ENCODE measurements around the gene SPOCK3. TPM values are rescaled to one million over a fixed set of nuclear protein-coding genes. Genes with fewer than 3 reads are reported as not detected.

SPOCK3 gene
- total and polyA plus RNA-seq, 2 of the 13 experiments (the other 11 are each of a cell fraction or from before 2014, with no cell fraction given): not detected

DNA sequence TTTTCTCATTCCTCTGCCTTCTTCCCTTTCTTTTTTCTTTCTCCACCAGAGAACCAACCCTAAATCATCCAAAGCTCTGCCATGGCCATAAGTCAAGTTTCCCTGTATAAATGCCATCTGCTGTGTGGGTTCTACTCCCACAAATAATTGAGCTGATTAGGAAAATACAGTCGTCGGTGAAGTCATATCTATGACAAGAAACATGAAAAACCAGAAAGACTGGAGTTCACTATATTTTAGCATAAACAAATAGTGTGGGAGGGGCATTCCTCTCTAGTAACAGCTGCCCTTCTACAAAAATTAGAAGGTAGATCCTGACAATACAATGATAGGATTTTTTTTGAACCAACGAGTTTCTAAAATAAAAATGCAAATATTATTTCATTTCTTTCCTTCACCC lies 48.8 kb downstream of the SPOCK3 start (continued):
- TF ChIP-seq, protein P1, sequence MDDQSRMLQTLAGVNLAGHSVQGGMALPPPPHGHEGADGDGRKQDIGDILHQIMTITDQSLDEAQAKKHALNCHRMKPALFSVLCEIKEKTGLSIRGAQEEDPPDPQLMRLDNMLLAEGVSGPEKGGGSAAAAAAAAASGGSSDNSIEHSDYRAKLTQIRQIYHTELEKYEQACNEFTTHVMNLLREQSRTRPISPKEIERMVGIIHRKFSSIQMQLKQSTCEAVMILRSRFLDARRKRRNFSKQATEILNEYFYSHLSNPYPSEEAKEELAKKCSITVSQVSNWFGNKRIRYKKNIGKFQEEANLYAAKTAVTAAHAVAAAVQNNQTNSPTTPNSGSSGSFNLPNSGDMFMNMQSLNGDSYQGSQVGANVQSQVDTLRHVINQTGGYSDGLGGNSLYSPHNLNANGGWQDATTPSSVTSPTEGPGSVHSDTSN (CRISPR knock-in tag; IDR thresholded peaks at IDR 0.05; ENCODE audit: borderline replicate concordance): no peak

DNA sequence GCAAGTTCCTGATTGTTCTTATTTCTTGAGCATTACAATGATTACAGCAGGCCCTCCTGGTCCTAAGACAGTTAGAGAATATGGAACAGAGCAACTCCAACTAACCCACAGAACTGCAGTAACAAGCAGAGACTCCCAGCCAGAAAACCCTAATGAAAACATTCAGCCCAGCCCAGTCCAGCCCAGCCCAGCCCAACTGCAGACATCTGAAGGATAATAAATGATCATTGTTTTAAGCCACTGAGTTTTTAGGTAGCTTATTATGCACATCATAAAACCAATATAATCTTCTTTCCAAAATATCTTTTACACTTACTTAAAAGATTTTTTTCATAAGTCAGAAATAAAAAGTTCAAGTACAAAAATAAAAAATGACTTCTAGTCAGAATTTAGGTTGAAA lies 51.3 kb downstream of the SPOCK3 start:
- Histone ChIP-seq H3K79me2 (ENCODE audit: insufficient read depth, low read length) (no peaks in the 10 kb centered on the region), H4K20me1 (ENCODE audit: insufficient read depth, low read length) (no peaks in the 10 kb centered on the region), H3K4me1 (ENCODE audit: insufficient read depth, low read length) (peaks cover under 1% of the 10 kb centered on the region; the same call in 1 of the 2 replicates), H3K27ac (ENCODE audit: extremely low read length, insufficient read depth, low read length) (no peak overlapping the region), H2AFZ (ENCODE audit: low read length) (no peak overlapping the region), H3K4me3 (replicated peaks in 1 of 3; ENCODE audit: insufficient read depth in 1 of 3, low read depth in 2 of 3, low read length in 3 of 3) (no peak overlapping the region), H3K4me2 (ENCODE audit: low read depth, low read length) (no peak overlapping the region), H3K9ac (ENCODE audit: insufficient read depth, low read depth, low read length) (no peak overlapping the region), H3K27me3 (ENCODE audit: control insufficient read depth in 1 of 2, insufficient read depth in 2 of 2, low read length in 2 of 2) (no peaks in the 10 kb centered on the region), H3K36me3 (replicated peaks in 1 of 2; ENCODE audit: control insufficient read depth in 1 of 2, insufficient read depth in 2 of 2, low read length in 2 of 2) (no peaks in the 10 kb centered on the region), H3K9me3 (ENCODE audit: low read length) (no peaks in the 10 kb centered on the region)
- intact Hi-C loops (cut with micrococcal nuclease; ENCODE audit: unreplicated experiment) (no loop called here), in situ Hi-C loops (cut with HindIII; ENCODE audit: extremely low pct_ligation_motif_present, low pct_unique_long_range_greater_than_20kb) (no loop called here)
- FAIRE-seq (no peak), ATAC-seq (no peak), DNase-seq (ENCODE audit: low spot score) (no peak)
- POLR2A ChIA-PET: no interaction called here
- CTCF ChIA-PET (ENCODE audit: low intra/inter-chr PET ratio, low total read pairs): no interaction called here
- BruUV-seq (replicated peaks): no TSS peak
- TF ChIP-seq POGZ (CRISPR knock-in tag; IDR thresholded peaks at IDR 0.05) (no peak), ZBTB38 (CRISPR knock-in tag; IDR thresholded peaks at IDR 0.05) (no peak), ZNF12 (CRISPR knock-in tag; IDR thresholded peaks at IDR 0.05) (no peak), ATF1 (CRISPR knock-in tag; IDR thresholded peaks at IDR 0.05) (no peak), ONECUT2 (CRISPR knock-in tag; IDR thresholded peaks at IDR 0.05) (no peak)
- TF ChIP-seq, protein P2, sequence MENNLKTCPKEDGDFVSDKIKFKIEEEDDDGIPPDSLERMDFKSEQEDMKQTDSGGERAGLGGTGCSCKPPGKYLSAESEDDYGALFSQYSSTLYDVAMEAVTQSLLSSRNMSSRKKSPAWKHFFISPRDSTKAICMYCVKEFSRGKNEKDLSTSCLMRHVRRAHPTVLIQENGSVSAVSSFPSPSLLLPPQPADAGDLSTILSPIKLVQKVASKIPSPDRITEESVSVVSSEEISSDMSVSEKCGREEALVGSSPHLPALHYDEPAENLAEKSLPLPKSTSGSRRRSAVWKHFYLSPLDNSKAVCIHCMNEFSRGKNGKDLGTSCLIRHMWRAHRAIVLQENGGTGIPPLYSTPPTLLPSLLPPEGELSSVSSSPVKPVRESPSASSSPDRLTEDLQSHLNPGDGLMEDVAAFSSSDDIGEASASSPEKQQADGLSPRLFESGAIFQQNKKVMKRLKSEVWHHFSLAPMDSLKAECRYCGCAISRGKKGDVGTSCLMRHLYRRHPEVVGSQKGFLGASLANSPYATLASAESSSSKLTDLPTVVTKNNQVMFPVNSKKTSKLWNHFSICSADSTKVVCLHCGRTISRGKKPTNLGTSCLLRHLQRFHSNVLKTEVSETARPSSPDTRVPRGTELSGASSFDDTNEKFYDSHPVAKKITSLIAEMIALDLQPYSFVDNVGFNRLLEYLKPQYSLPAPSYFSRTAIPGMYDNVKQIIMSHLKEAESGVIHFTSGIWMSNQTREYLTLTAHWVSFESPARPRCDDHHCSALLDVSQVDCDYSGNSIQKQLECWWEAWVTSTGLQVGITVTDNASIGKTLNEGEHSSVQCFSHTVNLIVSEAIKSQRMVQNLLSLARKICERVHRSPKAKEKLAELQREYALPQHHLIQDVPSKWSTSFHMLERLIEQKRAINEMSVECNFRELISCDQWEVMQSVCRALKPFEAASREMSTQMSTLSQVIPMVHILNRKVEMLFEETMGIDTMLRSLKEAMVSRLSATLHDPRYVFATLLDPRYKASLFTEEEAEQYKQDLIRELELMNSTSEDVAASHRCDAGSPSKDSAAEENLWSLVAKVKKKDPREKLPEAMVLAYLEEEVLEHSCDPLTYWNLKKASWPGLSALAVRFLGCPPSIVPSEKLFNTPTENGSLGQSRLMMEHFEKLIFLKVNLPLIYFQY (CRISPR knock-in tag; IDR thresholded peaks at IDR 0.05; ENCODE audit: borderline replicate concordance): no peak
- TF ChIP-seq, protein P3, sequence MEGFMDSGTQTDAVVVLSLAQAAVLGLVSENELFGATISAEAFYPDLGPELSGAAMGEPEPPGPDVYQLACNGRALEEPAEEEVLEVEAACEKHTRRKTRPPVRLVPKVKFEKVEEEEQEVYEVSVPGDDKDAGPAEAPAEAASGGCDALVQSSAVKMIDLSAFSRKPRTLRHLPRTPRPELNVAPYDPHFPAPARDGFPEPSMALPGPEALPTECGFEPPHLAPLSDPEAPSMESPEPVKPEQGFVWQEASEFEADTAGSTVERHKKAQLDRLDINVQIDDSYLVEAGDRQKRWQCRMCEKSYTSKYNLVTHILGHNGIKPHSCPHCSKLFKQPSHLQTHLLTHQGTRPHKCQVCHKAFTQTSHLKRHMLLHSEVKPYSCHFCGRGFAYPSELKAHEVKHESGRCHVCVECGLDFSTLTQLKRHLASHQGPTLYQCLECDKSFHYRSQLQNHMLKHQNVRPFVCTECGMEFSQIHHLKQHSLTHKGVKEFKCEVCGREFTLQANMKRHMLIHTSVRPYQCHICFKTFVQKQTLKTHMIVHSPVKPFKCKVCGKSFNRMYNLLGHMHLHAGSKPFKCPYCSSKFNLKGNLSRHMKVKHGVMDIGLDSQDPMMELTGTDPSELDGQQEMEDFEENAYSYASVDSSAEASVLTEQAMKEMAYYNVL (CRISPR knock-in tag; IDR thresholded peaks at IDR 0.05; ENCODE audit: borderline replicate concordance): no peak
- TF ChIP-seq, protein P4, sequence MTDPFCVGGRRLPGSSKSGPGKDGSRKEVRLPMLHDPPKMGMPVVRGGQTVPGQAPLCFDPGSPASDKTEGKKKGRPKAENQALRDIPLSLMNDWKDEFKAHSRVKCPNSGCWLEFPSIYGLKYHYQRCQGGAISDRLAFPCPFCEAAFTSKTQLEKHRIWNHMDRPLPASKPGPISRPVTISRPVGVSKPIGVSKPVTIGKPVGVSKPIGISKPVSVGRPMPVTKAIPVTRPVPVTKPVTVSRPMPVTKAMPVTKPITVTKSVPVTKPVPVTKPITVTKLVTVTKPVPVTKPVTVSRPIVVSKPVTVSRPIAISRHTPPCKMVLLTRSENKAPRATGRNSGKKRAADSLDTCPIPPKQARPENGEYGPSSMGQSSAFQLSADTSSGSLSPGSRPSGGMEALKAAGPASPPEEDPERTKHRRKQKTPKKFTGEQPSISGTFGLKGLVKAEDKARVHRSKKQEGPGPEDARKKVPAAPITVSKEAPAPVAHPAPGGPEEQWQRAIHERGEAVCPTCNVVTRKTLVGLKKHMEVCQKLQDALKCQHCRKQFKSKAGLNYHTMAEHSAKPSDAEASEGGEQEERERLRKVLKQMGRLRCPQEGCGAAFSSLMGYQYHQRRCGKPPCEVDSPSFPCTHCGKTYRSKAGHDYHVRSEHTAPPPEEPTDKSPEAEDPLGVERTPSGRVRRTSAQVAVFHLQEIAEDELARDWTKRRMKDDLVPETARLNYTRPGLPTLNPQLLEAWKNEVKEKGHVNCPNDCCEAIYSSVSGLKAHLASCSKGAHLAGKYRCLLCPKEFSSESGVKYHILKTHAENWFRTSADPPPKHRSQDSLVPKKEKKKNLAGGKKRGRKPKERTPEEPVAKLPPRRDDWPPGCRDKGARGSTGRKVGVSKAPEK (CRISPR knock-in tag; IDR thresholded peaks at IDR 0.05; ENCODE audit: borderline replicate concordance): no peak
